Endothelial cell of umbilical vein (primary cell): ENCODE results near the gene SUPT16H. TPM values are rescaled to one million over a fixed set of nuclear protein-coding genes. Genes with fewer than 3 reads are reported as not detected.

Experiments used
- BruUV-seq: library from RNA; stranded (reverse); fragments of 400-500 nt; replicated peaks from 2 replicates; lab custom pipeline; 2021; lab: Mats Ljungman, UMichigan
- CTCF ChIA-PET: fragments of 300-600, 350-600 bp; sonication (Branson Sonifier 250); formaldehyde crosslinking; loops from one replicate; lab custom pipeline; 2021; ENCODE audit warnings: antibody characterized with exemption, inconsistent platforms; lab: Charles Lee
- POLR2A ChIA-PET: fragments of 300-600, 350-600 bp; sonication (Branson Sonifier 250); formaldehyde crosslinking; loops from one replicate; lab custom pipeline; 2021; ENCODE audit warnings: antibody characterized with exemption, inconsistent platforms; lab: Charles Lee
- DNase-seq: peaks from one replicate; pipeline ENCODE4 v3.0.0-alpha.2; 2011; ENCODE audit warnings: low read depth, low spot score
- FAIRE-seq: peaks from 2 replicates; lab custom pipeline; 2011; peaks lifted over from hg19 to GRCh38; lab: Jason Lieb, UNC
- H2AFZ ChIP-seq: 2 replicates; pipeline ENCODE4 v1.6.0; 2012; ENCODE audit warnings: low read depth, low read length, control low read depth, inconsistent platforms
- H3K27ac ChIP-seq: 2 replicates; pipeline ENCODE4 v1.5.1; 2011; ENCODE audit warnings: low read depth, mild to moderate bottlenecking, control low read depth, low read length, moderate library complexity; ENCODE audit not compliant: insufficient read depth
- H3K27me3 ChIP-seq, 2 experiments: 2 replicates each; pipeline versions ENCODE4 v1.6.0 to v1.6.1; 2011; ENCODE audit warnings: low read length in 2 of 2, mixed read lengths in 1 of 2; ENCODE audit not compliant: control insufficient read depth in 2 of 2, insufficient read depth in 2 of 2
- H3K36me3 ChIP-seq, 2 experiments: 2 replicates in 1 of 2; 3 replicates in 1 of 2; pipeline ENCODE4 v1.5.1; 2011; ENCODE audit warnings: low read length in 2 of 2, mild to moderate bottlenecking in 1 of 2, moderate library complexity in 1 of 2; ENCODE audit not compliant: control insufficient read depth in 2 of 2, insufficient read depth in 2 of 2; ENCODE audit errors: extremely low read depth in 1 of 2
- H3K4me1 ChIP-seq: 3 replicates; pipeline ENCODE4 v1.5.1; 2011; ENCODE audit warnings: mild to moderate bottlenecking, low read length; ENCODE audit not compliant: control insufficient read depth, insufficient read depth; ENCODE audit errors: extremely low read depth
- H3K4me2 ChIP-seq: 2 replicates; pipeline ENCODE4 v1.6.1; 2011; ENCODE audit warnings: low read length, control low read depth, mixed read lengths; ENCODE audit not compliant: insufficient read depth
- H3K4me3 ChIP-seq, 3 experiments: fragments of 200-600 bp in 1 of 3; sonication (generic), shearing (Covaris generic) in 1 of 3; replicated peaks in 1 of 3; 2 replicates each; pipeline ENCODE4 v1.5.1; 2011 to 2016; ENCODE audit warnings: control low read depth in 3 of 3, low read length in 3 of 3, mild to moderate bottlenecking in 2 of 3, inconsistent platforms in 1 of 3, low read depth in 1 of 3, moderate library complexity in 1 of 3; ENCODE audit not compliant: insufficient read depth in 1 of 3
- H3K79me2 ChIP-seq: 2 replicates; pipeline ENCODE4 v1.6.0; 2012; ENCODE audit warnings: low read length, inconsistent platforms; ENCODE audit not compliant: control insufficient read depth, insufficient read depth
- H3K9ac ChIP-seq: replicated peaks from 2 replicates; pipeline ENCODE3; 2011; ENCODE audit warnings: low read length, control low read depth; ENCODE audit not compliant: insufficient read depth; ENCODE audit errors: extremely low read depth
- H3K9me1 ChIP-seq: replicated peaks from 3 replicates; pipeline ENCODE4 v1.6.0; 2011; ENCODE audit warnings: mild to moderate bottlenecking, low read length; ENCODE audit not compliant: control insufficient read depth, insufficient read depth; ENCODE audit errors: extremely low read depth
- H3K9me3 ChIP-seq: replicated peaks from 2 replicates; pipeline ENCODE4 v1.5.1; 2012; ENCODE audit warnings: low read length, inconsistent platforms; ENCODE audit not compliant: control insufficient read depth, insufficient read depth
- H4K20me1 ChIP-seq: replicated peaks from 2 replicates; pipeline ENCODE3; 2011; ENCODE audit warnings: mild to moderate bottlenecking, low read length; ENCODE audit not compliant: control insufficient read depth, insufficient read depth; ENCODE audit errors: extremely low read depth
- CTCF ChIP-seq, 2 donors: IDR thresholded peaks; 1 replicate in 1 of 2; 2 replicates in 1 of 2; pipeline ENCODE4 v1.5.1; 2011; ENCODE audit warnings: low read length in 2 of 2, mild to moderate bottlenecking in 2 of 2, moderate library complexity in 2 of 2, control low read depth in 1 of 2, inconsistent platforms in 1 of 2, low read depth in 1 of 2; ENCODE audit not compliant: insufficient read depth in 1 of 2; ENCODE audit errors: extremely low read depth in 1 of 2
- EZH2 ChIP-seq: IDR thresholded peaks from 2 replicates; pipeline ENCODE4 v1.6.1; 2012; ENCODE audit warnings: borderline replicate concordance, low read depth, mild to moderate bottlenecking, moderate library complexity, low read length, inconsistent platforms; ENCODE audit not compliant: severe bottlenecking
- FOS ChIP-seq: IDR thresholded peaks from 2 replicates; pipeline ENCODE4 v1.6.1; 2011; ENCODE audit warnings: mild to moderate bottlenecking, low read length, moderate library complexity, borderline replicate concordance; ENCODE audit not compliant: insufficient read depth
- GATA2 ChIP-seq: IDR thresholded peaks from 2 replicates; pipeline ENCODE4 v1.7.0; 2011; ENCODE audit warnings: low read depth, mild to moderate bottlenecking, moderate library complexity, mixed read lengths, low read length; ENCODE audit not compliant: insufficient read length, insufficient read depth
- JUN ChIP-seq: IDR thresholded peaks from 2 replicates; pipeline ENCODE4 v1.6.1; 2011; ENCODE audit warnings: borderline replicate concordance, low read depth; ENCODE audit not compliant: insufficient read length, insufficient read depth
- MAX ChIP-seq: IDR thresholded peaks from 2 replicates; pipeline ENCODE4 v1.6.1; 2011; ENCODE audit not compliant: insufficient read depth, insufficient read length
- MYC ChIP-seq: IDR thresholded peaks from one replicate; pipeline ENCODE4 v1.6.1; 2011; ENCODE audit warnings: mild to moderate bottlenecking, low read depth, low read length
- POLR2A ChIP-seq: IDR thresholded peaks from 2 replicates; pipeline ENCODE4 v1.6.1; 2012; ENCODE audit warnings: low read depth, mild to moderate bottlenecking, control low read depth, low read length
- POLR2AphosphoS5 ChIP-seq: IDR thresholded peaks from 2 replicates; pipeline ENCODE4 v1.6.1; 2012; ENCODE audit warnings: low read depth, mild to moderate bottlenecking, control low read depth, low read length, moderate library complexity; ENCODE audit not compliant: insufficient read depth
- dilution Hi-C: fragments of 300-500 bp; cut with MboI; formaldehyde crosslinking; loops from one replicate; pipeline ENCODE4 v1.15.0; 2019; ENCODE audit warnings: low sequenced_read_pairs; ENCODE audit not compliant: extremely low pct_ligation_motif_present
- intact Hi-C: fragments of 100-400 bp; cut with micrococcal nuclease; formaldehyde crosslinking; loops from one replicate; pipeline ENCODE4 v1.10.0; 2022
- polyA plus RNA-seq, 4 experiments: library from polyadenylated mRNA; depleted of rRNA in 3 of 4; stranded (reverse) in 3 of 4; unstranded in 1 of 4; fragments of >200 nt; gene quantifications; 2 replicates each; pipeline versions ENCODE4 v1.2.1 to v1.2.3, GENCODE V29; 2011 to 2012; ENCODE audit warnings: missing spikeins in 1 of 4
- total RNA-seq: library from RNA; stranded (reverse); gene quantifications from 2 replicates; pipeline ENCODE4 v1.2.3, GENCODE V29; 2021

SUPT16H gene
- total and polyA plus RNA-seq, 2 donors (not counting 3 experiments of a cell fraction or from before 2014, with no cell fraction given): 53.1 to 100 TPM

- Histone ChIP-seq H3K27ac (no peak overlapping the region), H3K9me1 (no peaks in the 10 kb centered on the region), H3K4me2 (no peak overlapping the region), H3K9me3 (no peaks in the 10 kb centered on the region), H3K4me1 (no peaks in the 10 kb centered on the region), H3K36me3 (no peaks in the 10 kb centered on the region), H4K20me1 (no peaks in the 10 kb centered on the region), H3K9ac (no peak overlapping the region), H3K4me3 (no peak overlapping the region), H2AFZ (no peak overlapping the region), H3K27me3 (peaks cover 4 to 6% of the 10 kb centered on the region in 2 experiments), H3K79me2 (no peaks in the 10 kb centered on the region)
- intact Hi-C loops (no loop called here), dilution Hi-C loops (no loop called here)
- ChIA-PET CTCF (no interaction called here), POLR2A (no interaction called here)
- TF ChIP-seq MAX (no peak), JUN (no peak), POLR2AphosphoS5 (no peak), FOS (no peak), POLR2A (no peak), EZH2 (no peak), CTCF (IDR thresholded peaks at IDR 0.05; ENCODE audit: extremely low read depth in 1 of 2, insufficient read depth in 1 of 2, low read depth in 1 of 2, low read length in 2 of 2) (no peak), MYC (no peak), GATA2 (no peak)
- DNase-seq (no peak), FAIRE-seq (no peak)
- no TSS peak for BruUV-seq
Observed at GRCh38 chr14:21326972-21327371, 56.8 kb downstream of the SUPT16H start.
